ENCODE results near the gene FAM72C.
"Not testable (repeated sequence)": the region's sequence is repeated elsewhere in the genome, so short reads cannot be mapped to it uniquely, and the experiment has no call there.

The FAM72C gene

DNA sequence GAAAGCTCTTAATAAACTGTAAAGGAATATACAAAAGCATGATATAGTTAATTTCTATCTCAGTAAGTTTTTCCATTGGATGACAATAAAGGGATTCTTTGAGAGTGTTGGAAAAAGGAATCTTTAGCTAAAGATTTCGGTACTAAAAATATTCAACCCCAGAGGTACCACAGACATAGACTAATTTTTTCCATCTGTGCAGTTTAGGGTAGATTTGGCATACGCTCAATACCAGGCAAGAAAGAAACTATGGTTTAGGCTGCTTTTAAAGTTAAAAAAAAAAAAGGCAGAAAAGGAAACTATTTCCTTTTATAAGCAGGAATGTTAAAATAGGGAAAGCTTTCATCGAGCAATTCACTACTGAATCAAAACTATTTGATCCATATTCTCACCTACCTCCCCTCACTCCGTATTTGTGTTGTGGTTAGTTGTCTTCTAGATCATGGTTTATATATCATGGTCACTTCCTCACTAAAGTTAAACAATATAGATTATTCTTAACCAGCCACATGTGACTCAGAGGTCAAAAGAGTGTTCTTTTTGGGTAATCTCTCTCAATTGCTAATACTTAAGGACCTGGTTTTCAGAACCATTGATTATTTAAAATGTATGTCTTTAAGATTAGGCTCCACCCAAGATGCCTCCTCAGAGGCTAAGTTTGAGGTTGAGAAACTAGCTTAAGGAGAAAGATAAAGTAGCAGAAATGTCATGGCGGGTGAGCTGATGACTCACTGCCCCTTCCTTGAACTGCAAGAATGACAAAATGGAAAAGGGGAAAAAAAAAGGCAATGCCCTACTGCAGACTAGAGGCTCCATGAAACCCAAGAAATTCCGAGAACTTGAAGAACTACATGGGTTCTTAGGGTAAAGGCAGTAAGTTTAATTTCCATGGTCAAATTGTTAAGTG lies 20.0 kb downstream of the FAM72C start:
- not testable (repeated sequence) for H3K27me3 Mint-ChIP-seq, H3K9me3 Mint-ChIP-seq, H3K27ac Mint-ChIP-seq, H3K4me3 Mint-ChIP-seq, DNase-seq, H3K4me1 Mint-ChIP-seq, H3K36me3 Mint-ChIP-seq
- peak; percentile 41 to 43 for ATAC-seq (replicated peaks)

DNA sequence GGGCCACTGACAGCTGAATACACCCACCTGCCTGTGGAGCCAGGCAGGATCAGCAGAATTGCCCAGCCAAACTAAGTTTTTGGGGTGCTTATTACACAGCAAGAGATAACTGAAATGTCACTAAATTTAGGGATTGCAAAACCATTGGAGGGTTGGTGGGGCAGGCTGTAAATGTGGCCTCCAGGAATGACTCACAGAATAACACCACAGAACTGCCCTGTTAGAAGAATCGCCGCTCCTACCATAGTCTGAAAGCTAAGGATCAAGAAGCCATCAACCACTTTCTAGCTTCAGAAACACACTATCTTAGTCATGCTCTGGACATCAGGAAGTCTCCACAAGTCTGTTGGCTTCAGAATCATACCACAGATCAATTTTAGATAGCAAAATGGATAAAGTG lies 24.0 kb downstream of the FAM72C start:
- not testable (repeated sequence) for ATAC-seq (replicated peaks); H3K27ac Mint-ChIP-seq; H3K27me3 Mint-ChIP-seq; H3K9me3 Mint-ChIP-seq; H3K36me3 Mint-ChIP-seq; H3K4me3 Mint-ChIP-seq; H3K4me1 Mint-ChIP-seq; DNase-seq

GRCh38 chr1:143945253-143945652 lies 26.5 kb downstream of the FAM72C start:
- not testable (repeated sequence) for ATAC-seq (replicated peaks); H3K4me1 Mint-ChIP-seq; H3K4me3 Mint-ChIP-seq; H3K36me3 Mint-ChIP-seq; H3K27me3 Mint-ChIP-seq; H3K9me3 Mint-ChIP-seq; DNase-seq; H3K27ac Mint-ChIP-seq

GRCh38 chr1:143944576-143945240 lies 27.1 kb downstream of the FAM72C start:
- H3K27me3 Mint-ChIP-seq; H3K27ac Mint-ChIP-seq; ATAC-seq (replicated peaks); DNase-seq; H3K4me3 Mint-ChIP-seq; H3K4me1 Mint-ChIP-seq; H3K36me3 Mint-ChIP-seq; H3K9me3 Mint-ChIP-seq: not testable (repeated sequence)

DNA sequence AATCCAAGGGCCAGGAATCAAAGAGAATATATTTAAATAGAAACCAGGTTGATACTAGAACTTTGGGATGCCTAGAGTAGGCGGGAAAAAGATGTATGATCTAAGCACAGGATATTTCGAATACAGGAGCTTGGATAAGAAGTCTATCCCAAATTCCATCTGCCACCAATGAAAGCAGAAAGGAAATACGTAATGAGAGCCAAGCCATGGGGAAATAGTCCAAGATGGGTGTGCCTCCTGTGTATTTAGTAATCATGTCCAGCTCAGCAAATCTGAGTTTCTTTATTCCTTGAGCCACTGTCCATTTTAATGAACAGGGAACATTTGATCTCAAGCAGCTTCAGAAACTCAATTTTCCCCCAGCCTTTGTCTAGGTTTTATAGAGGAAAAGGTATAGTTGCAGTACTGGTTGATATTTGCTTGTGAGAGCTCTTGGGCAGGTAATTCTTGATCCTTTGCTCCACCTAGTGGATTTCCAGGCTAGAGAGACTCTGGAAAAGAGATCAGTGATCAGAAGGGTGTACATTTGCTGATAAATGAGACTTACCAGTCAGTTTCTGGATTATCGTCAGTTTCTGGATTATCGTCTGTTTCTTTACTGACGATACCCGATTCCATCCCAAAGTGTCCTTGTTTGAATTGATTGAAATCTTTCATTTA lies 28.3 kb downstream of the FAM72C start:
- not testable (repeated sequence) for H3K9me3 Mint-ChIP-seq

DNA sequence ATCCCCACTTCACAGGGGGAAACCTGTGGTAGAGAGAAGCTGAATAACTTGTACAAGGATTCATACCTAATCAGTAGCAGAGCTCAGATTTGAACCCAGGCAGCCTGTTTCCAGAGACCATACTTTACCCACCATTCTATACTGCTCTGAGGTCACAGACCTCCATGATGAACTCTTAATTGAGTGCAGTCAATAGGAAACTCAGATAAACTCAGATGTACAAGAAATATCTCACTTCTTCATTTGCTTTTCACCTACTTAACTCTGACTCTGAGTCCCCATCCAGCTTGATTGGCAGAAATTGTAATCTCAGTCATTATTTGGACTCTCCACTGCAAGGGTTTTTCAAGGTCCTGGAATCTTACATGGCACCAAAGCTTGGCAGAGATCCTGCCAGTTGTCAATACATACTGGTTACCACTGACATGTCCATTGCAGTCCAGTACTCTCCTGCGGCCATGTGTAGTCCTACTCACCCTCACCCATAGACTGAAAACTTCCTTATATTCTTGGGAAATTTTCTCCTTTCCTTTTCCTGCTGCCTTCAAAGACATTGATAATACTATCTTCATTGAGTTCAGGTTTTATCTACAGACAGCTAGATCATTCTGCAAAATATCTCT lies 29.4 kb downstream of the FAM72C start:
- DNase-seq, H3K4me3 Mint-ChIP-seq, H3K27ac Mint-ChIP-seq, H3K27me3 Mint-ChIP-seq, H3K4me1 Mint-ChIP-seq, H3K36me3 Mint-ChIP-seq, H3K9me3 Mint-ChIP-seq: not testable (repeated sequence)
- peak; percentile 51 to 60 for ATAC-seq (replicated peaks)

More for the DNA sequence above, 28.3 kb downstream of the FAM72C start:
- H3K27ac Mint-ChIP-seq; DNase-seq; ATAC-seq (replicated peaks); H3K4me1 Mint-ChIP-seq; H3K4me3 Mint-ChIP-seq; H3K27me3 Mint-ChIP-seq; H3K36me3 Mint-ChIP-seq: not testable (repeated sequence)

GRCh38 chr1:143939666-143940065 lies 32.1 kb downstream of the FAM72C start:
- H3K36me3 Mint-ChIP-seq; DNase-seq; H3K9me3 Mint-ChIP-seq; ATAC-seq (replicated peaks); H3K27ac Mint-ChIP-seq; H3K4me3 Mint-ChIP-seq; H3K4me1 Mint-ChIP-seq; H3K27me3 Mint-ChIP-seq: not testable (repeated sequence)

- not testable (repeated sequence) for H3K9me3 Mint-ChIP-seq; H3K4me1 Mint-ChIP-seq; H3K27ac Mint-ChIP-seq; ATAC-seq (replicated peaks); DNase-seq; H3K36me3 Mint-ChIP-seq; H3K27me3 Mint-ChIP-seq; H3K4me3 Mint-ChIP-seq
These were observed 32.9 kb downstream of the FAM72C start for GRCh38 chr1:143938922-143939321.

DNA sequence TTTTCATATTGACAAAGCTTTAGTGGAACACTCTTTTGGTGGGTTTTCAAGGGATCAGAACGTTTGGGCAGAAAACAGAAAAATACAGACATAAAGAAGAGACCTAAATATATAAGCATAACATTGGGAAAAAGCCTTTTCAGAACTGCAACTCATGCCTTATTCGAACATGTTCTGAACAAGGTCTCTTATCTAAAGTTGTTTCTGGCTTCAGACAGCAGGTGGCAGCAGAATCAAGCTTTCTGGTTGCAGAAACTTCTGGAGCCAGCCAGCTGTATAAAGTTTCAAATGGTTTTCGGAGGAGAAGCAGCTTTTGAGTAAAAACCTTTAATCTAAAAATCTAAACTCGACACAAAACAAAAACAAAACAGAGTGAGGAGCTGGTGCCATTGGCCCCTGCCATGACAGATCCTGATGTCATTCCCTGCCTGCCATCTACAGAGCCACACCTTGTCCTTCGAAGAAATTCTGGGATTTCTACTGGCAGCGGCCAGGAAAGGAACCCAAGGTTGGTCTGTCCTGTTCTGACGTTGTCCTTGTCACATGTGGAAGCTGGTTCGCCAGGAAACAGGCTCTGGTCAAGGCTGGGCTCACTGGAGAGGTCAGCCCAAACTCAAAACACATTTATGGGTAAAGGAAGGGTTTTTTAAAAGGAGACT lies 35.2 kb downstream of the FAM72C start:
- peak; percentile 71 to 77 for ATAC-seq (replicated peaks)
- H3K27ac Mint-ChIP-seq, H3K4me1 Mint-ChIP-seq, H3K27me3 Mint-ChIP-seq, H3K9me3 Mint-ChIP-seq, H3K36me3 Mint-ChIP-seq, H3K4me3 Mint-ChIP-seq: not testable (repeated sequence)
- peak; percentile 36 for DNase-seq

- H3K4me1 Mint-ChIP-seq; H3K9me3 Mint-ChIP-seq; H3K27me3 Mint-ChIP-seq; ATAC-seq (replicated peaks); H3K27ac Mint-ChIP-seq; H3K36me3 Mint-ChIP-seq; H3K4me3 Mint-ChIP-seq; DNase-seq: not testable (repeated sequence)
These were observed 52.7 kb downstream of the FAM72C start for GRCh38 chr1:143919127-143919526.

DNA sequence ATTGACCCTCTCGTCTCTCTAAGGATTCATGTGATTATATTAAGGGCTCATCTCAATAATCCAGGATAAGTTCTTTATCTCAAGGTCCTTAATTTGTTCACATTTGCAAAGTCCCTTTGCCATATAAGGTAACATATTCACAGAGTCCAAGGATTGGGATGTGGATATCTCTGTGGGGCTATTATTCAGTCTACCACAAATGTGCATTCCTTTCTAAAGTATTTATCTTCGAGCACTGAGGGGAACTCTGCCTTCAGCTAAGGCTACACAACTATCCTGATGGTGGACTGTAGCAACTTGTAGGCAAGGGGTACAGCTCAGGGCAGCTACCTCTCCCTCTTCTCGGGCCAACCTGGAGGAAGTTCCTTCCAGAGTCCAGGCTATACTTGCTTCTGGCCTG lies 53.2 kb downstream of the FAM72C start:
- not testable (repeated sequence) for H3K27me3 Mint-ChIP-seq, H3K4me1 Mint-ChIP-seq, H3K9me3 Mint-ChIP-seq

DNA sequence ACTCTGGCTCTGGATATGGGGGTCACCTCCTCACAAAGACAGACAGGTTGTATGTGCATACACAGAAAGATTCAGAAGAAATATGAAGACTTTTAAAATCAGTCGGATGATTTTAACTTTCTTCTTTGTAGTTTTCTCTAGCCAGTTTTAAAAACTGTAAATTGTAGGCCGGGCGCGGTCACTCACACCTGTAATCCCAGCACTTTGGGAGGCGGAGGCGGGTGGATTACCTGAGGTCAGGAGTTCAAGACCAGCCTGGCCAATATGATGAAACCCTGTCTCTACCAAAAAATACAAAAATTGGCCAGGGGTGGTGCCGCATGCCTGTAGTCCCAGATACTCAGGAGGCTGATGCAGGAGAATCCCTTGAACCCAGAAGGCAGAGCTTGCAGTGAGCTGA lies 58.1 kb downstream of the FAM72C start:
- not testable (repeated sequence) for ATAC-seq (replicated peaks); H3K4me1 Mint-ChIP-seq; H3K36me3 Mint-ChIP-seq

More for the DNA sequence above, 53.2 kb downstream of the FAM72C start:
- not testable (repeated sequence) for H3K36me3 Mint-ChIP-seq; H3K27ac Mint-ChIP-seq; DNase-seq; ATAC-seq (replicated peaks); H3K4me3 Mint-ChIP-seq

More for the DNA sequence above, 58.1 kb downstream of the FAM72C start:
- not testable (repeated sequence) for H3K27ac Mint-ChIP-seq, H3K27me3 Mint-ChIP-seq, H3K4me3 Mint-ChIP-seq, H3K9me3 Mint-ChIP-seq, DNase-seq

Measured in stimulated activated naive B cell treated with anti-CD40 and anti-IgM and Interleukin-4, amounts not matched to agents 10 μg/mL and 1 μg/mL and 100 μg/mL, for 72 hours (primary cell).